HFFc6 (cell line): ENCODE results near the gene COCH. TPM values are rescaled to one million over a fixed set of nuclear protein-coding genes. Genes with fewer than 3 reads are reported as not detected.

Source experiments
- DNase-seq: peaks from one replicate; pipeline ENCODE4 v3.0.0-alpha.2; 2018
- H3K27ac Mint-ChIP-seq: 2 replicates; pipeline ENCODE4 v1.8.0; 2020; ENCODE audit warnings: mild to moderate bottlenecking, mixed read lengths
- H3K27me3 Mint-ChIP-seq: 2 replicates; pipeline ENCODE4 v1.8.0; 2021; ENCODE audit warnings: mild to moderate bottlenecking, moderate library complexity, mixed read lengths; ENCODE audit not compliant: insufficient read depth
- H3K36me3 Mint-ChIP-seq: 2 replicates; pipeline ENCODE4 v1.8.0; 2021; ENCODE audit warnings: low read depth, mixed read lengths
- H3K4me1 Mint-ChIP-seq: 2 replicates; pipeline ENCODE4 v1.8.0; 2020; ENCODE audit warnings: low read depth, mixed read lengths
- H3K4me3 Mint-ChIP-seq: 2 replicates; pipeline ENCODE4 v1.8.0; 2020; ENCODE audit warnings: mild to moderate bottlenecking, moderate library complexity, mixed read lengths
- H3K9me3 Mint-ChIP-seq: 2 replicates; pipeline ENCODE4 v1.8.0; 2020; ENCODE audit warnings: mild to moderate bottlenecking, mixed read lengths
- total RNA-seq, 6 experiments: library from RNA; stranded (reverse); fragmentation: NEBNext Ultra II Directional; extraction: Animal tissue kit (Norgen Biotek cat#: 25700); gene quantifications; 2 replicates in 1 of 6; 3 replicates in 5 of 6; pipeline ENCODE4 v1.2.3, GENCODE V29; 2021
- TF ChIP-seq, protein P1 (sequence below): fragments of 200-600 bp; sonication (generic); IDR thresholded peaks from 2 replicates; pipeline ENCODE4 v1.5.0; 2021; ENCODE audit warnings: antibody characterized with exemption, mild to moderate bottlenecking

The COCH gene
- total RNA-seq, 6 experiments from 2014 or later = not detected

DNA sequence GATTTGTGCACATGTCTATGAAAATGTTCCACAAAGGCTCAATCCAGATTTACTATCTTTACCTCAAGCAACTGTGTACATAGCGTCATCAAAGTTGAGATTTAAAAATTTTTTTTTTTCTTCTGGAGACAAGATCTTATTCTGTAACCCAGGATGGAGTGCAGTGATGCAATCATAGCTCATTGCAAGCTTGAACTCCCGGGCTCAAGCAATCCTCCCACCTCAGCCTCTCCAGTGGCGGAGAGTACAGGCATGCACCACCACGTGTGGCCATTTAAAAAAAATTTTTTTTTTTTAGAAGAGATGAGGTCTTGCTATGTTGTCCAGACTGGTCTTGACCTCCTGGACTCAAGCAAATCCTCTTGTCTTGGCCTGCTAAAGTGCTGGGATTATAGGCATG is 2.3 kb downstream of the COCH start:
- H3K4me1 Mint-ChIP-seq = no peaks in the 10 kb centered on the region
- TF ChIP-seq, protein P1, sequence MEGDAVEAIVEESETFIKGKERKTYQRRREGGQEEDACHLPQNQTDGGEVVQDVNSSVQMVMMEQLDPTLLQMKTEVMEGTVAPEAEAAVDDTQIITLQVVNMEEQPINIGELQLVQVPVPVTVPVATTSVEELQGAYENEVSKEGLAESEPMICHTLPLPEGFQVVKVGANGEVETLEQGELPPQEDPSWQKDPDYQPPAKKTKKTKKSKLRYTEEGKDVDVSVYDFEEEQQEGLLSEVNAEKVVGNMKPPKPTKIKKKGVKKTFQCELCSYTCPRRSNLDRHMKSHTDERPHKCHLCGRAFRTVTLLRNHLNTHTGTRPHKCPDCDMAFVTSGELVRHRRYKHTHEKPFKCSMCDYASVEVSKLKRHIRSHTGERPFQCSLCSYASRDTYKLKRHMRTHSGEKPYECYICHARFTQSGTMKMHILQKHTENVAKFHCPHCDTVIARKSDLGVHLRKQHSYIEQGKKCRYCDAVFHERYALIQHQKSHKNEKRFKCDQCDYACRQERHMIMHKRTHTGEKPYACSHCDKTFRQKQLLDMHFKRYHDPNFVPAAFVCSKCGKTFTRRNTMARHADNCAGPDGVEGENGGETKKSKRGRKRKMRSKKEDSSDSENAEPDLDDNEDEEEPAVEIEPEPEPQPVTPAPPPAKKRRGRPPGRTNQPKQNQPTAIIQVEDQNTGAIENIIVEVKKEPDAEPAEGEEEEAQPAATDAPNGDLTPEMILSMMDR = no peak
- H3K4me3 Mint-ChIP-seq = no peak overlapping the region
- peaks cover 27% of the 10 kb centered on the region for H3K27me3 Mint-ChIP-seq
- no peaks in the 10 kb centered on the region for H3K9me3 Mint-ChIP-seq
- no peaks in the 10 kb centered on the region for H3K36me3 Mint-ChIP-seq
- H3K27ac Mint-ChIP-seq = no peak overlapping the region
- no peak for DNase-seq

DNA sequence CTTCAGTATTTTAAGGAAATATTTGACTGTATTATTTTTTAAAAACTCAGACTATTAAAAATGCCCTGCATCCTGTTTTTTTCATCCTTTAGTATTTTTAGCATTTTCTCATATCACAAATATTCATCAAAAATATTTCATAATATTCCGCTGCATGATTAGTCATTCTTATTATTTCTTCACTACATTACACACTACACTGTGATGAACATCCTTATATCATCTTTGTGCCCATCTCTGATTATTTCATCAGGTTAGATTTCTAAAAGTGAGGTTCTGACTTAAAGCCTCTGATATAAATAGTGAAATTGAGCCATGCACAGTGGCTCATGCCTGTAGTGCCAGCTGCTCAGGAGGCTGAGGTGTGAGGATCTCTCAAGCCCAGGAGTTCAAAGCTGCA is 8.1 kb downstream of the COCH start:
- no peak for DNase-seq
- no peaks in the 10 kb centered on the region for H3K36me3 Mint-ChIP-seq
- H3K4me3 Mint-ChIP-seq = no peak overlapping the region
- TF ChIP-seq, protein P1 = no peak
- H3K9me3 Mint-ChIP-seq = no peaks in the 10 kb centered on the region
- H3K4me1 Mint-ChIP-seq = peaks cover 2% of the 10 kb centered on the region; the same call in 1 of the 2 replicates
- peaks cover 3% of the 10 kb centered on the region for H3K27me3 Mint-ChIP-seq
- no peak overlapping the region for H3K27ac Mint-ChIP-seq

DNA sequence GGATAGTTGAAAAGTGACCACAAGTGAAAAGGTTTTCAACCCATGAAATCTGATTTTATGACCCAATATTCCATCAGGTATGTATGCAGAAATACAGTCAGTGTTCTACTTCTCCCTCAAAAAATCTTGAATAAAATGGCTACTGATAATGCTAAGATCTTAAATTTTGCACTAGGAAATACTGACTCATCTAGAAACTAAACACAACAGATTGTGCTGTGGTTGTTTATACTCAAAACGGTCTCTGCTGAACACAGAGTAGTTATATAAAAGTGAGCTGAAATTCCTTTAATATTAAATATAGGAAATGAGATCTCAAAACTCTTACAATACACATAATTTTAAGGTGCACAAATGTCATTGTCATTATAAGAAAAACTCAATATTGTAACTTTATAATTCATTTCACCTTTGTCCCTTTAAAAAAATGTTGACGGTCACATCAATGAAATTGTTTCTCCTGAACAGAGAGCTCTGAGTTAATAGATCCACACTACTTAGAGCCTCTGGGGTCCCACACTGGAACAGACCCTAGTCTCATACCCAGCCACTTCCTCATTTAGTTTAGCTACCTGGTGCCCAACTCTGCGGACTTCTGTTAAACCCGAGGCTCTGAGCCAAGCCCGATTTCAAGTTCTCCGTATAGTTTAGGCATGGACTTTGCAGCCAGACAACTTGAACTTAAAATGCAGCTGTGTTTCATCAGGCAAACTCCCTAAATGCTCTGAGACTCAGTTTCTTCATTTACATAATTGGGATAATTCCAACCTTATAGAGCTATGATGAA is 9.3 kb downstream of the COCH start:
- peaks cover 6% of the 10 kb centered on the region; the same call in 1 of the 2 replicates for H3K4me1 Mint-ChIP-seq
- H3K27me3 Mint-ChIP-seq = peaks cover 3% of the 10 kb centered on the region
- no peaks in the 10 kb centered on the region for H3K9me3 Mint-ChIP-seq
- H3K27ac Mint-ChIP-seq = no peak overlapping the region
- TF ChIP-seq, protein P1 = no peak
- no peaks in the 10 kb centered on the region for H3K36me3 Mint-ChIP-seq
- no peak for DNase-seq
- no peak overlapping the region for H3K4me3 Mint-ChIP-seq

DNA sequence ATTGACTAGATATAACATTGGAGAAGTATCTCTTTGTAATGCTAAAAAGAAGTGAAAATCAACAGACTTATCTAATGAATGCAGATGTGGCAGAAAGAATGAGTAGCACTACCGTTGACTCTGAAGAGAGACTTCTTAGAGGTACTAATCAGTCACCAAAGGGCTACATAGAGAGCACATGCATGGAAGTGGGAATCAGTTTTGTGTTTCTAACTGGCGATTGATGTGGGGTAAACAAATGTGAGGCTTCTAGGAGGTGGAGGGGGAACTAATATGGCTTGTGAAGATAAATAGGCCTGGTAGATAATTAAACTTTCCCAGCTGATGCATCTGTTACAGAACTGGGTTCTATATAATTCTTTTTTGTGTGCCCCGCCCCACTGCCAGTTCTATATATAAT is 10.5 kb downstream of the COCH start:
- H3K9me3 Mint-ChIP-seq = no peaks in the 10 kb centered on the region
- no peak overlapping the region for H3K4me3 Mint-ChIP-seq
- peaks cover 3% of the 10 kb centered on the region for H3K27me3 Mint-ChIP-seq
- no peak overlapping the region for H3K27ac Mint-ChIP-seq
- H3K36me3 Mint-ChIP-seq = no peaks in the 10 kb centered on the region
- peaks cover 6% of the 10 kb centered on the region; the same call in 1 of the 2 replicates for H3K4me1 Mint-ChIP-seq
- TF ChIP-seq, protein P1 = no peak
- no peak for DNase-seq

DNA sequence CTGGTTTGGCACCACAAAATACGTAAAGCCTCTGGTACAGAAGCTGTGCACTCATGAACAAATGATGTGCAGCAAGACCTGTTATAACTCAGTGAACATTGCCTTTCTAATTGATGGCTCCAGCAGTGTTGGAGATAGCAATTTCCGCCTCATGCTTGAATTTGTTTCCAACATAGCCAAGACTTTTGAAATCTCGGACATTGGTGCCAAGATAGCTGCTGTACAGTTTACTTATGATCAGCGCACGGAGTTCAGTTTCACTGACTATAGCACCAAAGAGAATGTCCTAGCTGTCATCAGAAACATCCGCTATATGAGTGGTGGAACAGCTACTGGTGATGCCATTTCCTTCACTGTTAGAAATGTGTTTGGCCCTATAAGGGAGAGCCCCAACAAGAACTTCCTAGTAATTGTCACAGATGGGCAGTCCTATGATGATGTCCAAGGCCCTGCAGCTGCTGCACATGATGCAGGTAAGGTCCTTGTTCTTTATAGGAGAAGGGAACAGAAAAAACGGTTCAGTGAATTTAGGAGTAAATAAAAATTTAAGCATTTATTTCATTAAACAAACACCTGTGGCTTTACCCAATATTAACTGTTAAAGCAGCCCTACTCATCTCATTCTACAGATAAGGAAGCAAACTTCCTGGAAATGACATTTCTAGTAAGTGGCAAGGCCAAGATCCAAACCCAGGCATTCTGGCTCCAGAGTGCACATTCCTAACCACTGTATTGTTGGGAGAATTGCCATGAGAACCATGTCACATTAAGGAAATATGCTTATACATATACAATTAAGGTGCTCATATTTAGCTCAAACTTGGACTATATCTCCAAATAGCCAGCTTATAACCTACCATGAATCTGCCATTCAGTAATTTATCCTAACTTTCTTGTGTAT is 11.7 kb downstream of the COCH start:
- Mint-ChIP-seq H3K4me1 (peaks cover 6% of the 10 kb centered on the region; the same call in 1 of the 2 replicates), H3K36me3 (no peaks in the 10 kb centered on the region), H3K27ac (no peak overlapping the region), H3K27me3 (peaks cover 3% of the 10 kb centered on the region), H3K9me3 (no peaks in the 10 kb centered on the region), H3K4me3 (no peak overlapping the region)
- no peak for DNase-seq
- TF ChIP-seq, protein P1 = no peak
